GM21515 (cell line): Measurements from ENCODE around the gene TEX13B.
"Not testable (repeated sequence)": the region's sequence is repeated elsewhere in the genome, so short reads cannot be mapped to it uniquely, and the experiment has no call there.

Experiments used
- ATAC-seq: cut with Tn5 transposase; IDR thresholded peaks from one replicate; pipeline ENCODE4 v1.9.1; 2021; ENCODE audit not compliant: unreplicated experiment

Gene TEX13B, protein sequence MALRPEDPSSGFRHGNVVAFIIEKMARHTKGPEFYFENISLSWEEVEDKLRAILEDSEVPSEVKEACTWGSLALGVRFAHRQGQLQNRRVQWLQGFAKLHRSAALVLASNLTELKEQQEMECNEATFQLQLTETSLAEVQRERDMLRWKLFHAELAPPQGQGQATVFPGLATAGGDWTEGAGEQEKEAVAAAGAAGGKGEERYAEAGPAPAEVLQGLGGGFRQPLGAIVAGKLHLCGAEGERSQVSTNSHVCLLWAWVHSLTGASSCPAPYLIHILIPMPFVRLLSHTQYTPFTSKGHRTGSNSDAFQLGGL

DNA sequence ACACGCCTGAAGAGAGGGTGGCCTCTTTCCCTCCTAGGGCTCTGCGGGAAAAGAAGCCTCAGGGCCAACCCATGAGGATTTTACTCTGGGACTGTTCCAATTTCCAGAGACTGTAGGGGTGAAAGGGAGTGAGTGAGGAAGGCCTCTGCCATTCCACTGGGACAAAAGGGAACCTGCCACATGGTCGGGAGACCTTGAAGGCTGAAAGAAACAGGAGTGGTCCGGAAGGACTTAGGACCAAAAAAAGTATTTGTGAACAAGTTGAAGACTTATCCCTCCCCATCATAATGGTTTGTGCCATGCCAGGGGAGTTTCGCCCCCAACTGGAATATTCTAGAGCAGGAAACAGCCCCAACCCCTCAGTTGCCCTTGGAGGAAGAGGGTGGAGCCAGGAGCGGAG is at the start of gene TEX13B:
Gene TEX13B (minus strand): TSS at position 15 of the 400 bp plus-strand sequence. CDS start 243 bp downstream, outside the sequence.
- no peak for ATAC-seq

DNA sequence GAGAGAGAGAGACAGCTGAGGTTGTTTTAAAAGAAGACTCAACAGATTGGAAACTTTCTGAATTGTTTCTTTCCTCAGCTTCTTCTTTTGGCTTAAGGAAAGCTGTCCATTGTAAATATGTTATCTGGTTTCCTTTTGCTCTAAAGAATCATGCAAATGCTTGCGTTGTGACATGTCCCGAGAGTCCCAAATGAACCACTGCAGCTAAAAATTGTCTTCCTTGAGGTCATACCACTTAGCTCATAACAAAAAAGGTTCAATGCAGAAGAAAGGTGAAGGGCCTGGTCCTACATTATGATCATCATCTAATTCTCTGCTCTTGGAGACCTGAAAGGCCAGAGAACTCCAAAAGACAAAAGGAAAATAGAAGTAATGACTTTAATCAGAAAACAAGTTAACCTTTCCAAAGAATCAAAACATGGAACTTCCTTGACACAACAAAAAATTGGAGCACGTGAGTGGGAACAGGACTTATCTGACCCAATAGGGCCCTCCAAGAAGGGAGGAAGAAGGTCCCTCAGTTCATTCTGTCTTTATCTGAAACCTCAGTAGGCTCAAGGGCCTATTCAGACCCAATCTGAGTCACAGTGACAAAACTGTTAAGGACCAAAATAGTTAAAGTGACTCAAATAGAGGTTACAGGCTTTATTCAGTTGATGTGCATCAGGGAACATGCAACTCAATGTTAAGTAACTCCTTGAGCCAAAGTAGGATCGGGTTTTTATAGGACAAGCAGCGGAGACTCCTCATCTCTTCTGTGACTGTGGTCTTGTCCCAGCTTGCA is 48.0 kb upstream of the TEX13B start:
- peak; percentile 64 for ATAC-seq

DNA sequence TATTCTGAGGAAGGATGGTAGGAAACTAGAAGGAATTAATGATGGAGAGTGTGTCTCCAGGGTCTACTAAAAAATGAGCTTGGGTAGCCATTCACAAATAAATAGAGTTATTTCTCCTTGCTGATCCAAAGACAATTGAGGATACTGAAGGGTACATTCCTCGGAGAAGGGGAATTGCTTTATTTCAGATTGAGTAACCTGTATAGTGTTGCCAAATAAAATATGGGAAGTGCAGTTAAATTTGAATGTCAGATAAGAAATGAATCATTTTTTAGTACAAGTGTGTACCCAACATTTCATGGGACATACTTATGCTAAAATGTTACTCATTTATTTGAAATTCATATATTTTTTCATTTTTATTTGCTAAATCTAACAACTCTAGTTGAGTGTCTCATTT is 46.7 kb upstream of the TEX13B start:
- ATAC-seq = no peak

DNA sequence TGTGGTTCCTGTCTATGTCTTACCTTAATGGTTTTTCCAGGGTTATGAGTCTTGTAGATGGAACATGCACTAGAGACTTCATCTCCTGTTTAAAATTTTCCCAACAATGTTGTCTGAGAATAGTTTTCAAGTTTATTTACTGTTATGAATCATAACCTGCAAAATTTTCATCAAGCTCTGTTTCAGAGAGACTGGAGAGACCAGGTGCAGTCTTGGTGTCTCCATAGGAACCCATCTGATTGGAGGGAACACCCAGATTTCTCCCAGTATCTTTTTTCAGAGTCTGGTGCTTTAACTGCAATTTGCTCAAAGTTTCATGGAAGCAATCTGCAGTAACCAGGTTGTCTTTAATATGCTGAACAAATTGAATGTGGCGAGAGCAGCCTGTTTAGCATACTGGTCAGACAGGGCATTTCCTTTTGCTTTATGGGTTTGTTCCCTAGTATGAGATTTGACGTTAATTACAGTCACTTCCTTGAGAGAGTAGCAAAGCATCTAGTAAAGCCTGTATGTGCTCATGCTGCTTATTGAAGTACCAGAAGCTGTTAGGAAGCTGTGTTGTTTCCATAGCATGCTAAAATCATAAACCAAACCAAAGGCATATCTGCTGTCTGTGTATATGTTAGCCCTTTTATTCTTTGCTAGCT is 43.9 kb upstream of the TEX13B start:
- no peak for ATAC-seq

DNA sequence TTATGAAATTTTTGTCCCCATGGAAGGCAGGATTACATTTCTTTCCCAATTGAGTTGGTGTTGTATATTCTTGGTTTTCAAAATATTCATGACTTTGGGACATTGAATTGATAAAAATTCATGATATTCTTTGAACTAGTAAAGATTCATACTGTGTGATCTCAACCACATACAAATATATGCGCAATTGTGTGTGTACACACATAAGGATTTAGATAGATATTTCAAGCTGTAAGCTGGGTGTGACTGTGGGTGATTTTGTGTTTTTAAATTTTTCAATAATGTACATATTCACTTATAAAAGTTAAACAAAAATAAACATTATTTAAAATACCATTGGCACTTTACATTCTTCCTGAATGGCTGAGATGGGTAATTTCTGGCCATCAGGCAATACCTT is 43.2 kb upstream of the TEX13B start:
- no peak for ATAC-seq

DNA sequence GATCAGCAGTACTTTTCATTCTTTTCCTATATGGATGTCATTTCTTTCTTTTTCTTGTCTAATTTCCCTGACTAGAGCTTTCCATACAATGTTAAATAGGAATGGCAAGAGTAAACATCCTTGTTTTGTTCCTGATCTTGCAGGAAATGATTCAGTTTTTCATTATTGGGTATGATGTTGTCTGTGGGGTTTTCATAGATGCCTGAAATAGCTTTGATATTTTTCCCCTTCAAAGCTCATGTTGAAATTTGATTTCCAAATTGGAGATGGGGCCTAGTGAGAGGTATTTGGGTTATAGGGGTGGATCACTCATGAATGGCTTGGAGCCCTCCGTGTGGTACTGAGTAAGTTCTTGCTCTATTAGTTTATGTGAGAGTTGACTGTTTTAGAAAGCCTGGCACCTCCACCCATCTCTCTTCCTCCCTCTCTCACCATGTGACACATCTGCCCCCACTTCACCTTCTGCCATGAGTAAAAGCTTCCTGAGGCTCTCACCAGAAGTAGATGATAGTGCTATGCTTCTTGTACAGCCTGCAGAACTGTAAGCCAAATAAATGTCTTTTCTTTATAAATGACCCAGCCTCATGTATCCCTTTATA is 40.4 kb upstream of the TEX13B start:
- ATAC-seq = no peak

DNA sequence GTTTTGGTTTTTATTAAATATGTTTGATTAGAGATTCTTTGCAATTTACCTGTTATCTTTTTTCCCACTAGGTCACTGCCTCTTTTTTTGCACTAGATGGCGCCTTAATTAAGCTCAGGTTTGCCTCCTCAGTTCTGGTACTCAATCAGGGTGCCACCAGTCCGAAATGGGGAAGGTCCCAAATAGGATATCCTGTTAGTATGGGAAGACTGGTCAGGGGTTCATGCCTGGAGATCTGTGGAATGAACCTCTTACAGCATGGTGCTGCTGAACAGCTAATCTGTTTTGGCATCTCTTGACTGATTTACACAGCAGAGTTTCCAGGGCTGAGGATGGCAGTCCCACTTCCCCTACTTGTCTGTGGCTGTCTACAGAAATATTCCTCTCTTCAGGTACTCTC is 38.5 kb upstream of the TEX13B start:
- ATAC-seq = no peak

DNA sequence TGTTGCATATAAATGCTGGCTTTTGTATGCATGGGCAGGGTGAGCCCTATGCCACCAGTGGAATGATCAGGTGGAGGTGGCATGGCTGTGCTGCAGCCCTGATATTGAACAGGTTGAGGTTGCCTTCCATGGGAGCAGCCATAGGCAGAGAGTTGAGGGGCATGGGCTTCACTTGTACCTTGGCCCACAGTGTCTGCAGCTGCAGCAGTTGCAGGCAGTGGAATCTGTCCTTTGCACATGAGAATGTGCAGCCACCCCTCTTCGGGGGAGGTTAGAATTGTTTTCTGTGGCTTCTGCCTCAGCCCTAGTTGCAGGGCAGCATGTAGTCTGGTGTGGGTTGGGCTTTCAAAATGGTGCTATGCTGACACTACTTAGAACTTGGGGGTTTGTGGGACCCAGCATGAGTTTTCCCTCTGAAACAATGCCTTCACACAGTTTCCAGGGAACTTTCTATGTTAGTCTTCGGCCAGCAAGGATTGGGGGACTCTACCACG is 37.3 kb upstream of the TEX13B start:
- no peak for ATAC-seq

DNA sequence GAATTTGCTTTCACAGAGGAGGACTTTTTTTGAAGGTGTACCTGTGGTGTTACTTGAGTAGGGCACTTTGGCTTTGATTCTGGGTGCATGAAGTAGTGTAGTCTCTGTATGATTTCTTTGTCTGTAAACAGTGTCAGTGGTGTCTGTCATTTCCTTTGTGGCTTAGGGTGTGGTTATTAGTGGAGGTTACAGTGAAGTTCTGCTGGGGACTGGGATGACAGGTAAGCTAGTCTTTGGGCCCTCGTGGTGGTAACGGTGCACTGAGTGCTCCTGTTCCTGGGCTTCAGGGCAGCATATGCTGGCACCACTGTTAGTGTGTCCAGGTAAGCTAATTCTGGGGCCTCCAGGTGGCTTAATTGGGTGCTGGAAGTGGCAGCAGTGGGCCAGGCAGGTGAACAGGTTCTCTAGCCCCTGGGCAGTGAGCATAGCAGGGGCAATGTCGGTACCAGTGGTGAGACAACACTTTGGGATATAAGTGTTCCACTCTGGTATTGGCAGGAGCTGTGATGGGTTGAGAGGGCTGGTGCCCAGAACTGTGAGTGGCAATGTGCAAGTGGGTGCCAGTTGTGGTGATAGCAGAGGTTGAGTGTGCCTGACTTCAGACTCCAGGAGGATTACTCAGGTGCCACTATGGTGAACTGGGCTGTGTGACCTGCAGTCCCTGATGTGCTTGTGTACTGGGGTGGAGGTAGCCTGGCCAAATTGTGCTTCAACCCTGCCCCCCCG is 36.6 kb upstream of the TEX13B start:
- no peak for ATAC-seq

DNA sequence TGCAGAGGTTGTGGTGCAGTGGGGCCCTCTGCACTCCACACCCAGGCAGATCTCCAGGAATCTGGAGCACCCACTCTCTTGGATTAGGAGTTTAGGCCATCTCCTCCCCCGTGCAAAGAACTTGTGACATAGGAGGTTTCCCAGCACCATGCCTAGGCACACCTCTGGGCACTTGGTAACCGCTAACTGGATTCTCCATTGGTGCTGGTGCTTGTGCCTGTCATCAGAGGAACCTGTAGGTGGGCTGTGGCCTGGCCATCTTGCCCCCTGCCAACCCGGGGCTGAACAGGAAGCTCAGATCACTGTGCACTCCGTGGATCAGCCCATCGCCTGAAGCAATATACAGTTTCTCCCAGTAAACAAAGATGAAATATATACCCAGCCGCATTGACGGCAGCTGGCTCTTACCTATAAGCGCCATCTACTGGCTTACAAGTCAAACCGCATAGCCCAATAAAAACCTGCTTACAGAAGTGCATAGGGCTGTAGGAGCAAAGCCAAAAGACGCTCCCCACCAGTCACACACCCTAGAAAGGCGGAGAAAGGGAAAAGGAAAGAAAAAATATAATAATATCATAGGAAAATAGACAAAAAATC is 19.1 kb upstream of the TEX13B start:
- ATAC-seq = peak; percentile 78

DNA sequence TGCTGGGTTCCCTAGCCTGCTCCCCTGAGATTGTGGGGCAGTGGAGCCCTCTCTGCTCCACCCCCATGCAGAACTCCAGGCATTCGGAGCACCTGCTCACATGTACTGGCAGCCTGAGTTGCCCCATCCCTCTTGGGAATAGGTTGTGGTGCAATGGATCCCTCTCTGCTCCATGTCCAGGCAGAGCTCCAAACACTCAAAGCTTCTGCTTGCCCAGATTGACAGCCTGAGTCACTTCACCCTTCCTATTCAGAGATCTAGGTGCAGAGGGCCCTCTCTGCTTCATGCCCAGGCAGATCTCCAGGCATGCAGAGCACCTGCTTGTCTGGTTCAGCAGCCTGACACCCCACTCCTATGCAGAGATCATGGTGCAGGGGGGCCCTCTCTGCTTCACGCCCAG is 18.6 kb upstream of the TEX13B start:
- ATAC-seq = peak; percentile 33

DNA sequence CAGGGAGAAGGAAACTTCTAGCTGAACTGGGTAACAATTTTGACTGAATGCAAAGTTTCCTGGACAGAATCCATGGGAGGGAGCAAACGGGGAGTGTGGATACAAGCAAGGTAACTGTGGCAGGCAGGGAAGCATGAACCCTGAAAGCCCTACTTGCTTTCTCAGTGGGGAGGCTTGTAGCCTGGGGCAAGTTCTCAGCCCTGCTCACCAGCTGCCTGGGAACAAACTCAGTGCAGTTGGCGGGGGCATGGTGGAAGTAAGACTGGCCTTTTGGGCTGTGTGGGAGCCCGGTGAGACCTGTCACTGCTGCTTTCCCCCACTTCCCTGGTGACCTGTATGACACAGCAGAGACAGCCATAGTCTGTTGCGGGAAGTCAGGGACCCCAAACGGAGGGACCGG is 14.0 kb upstream of the TEX13B start:
- ATAC-seq = no peak

DNA sequence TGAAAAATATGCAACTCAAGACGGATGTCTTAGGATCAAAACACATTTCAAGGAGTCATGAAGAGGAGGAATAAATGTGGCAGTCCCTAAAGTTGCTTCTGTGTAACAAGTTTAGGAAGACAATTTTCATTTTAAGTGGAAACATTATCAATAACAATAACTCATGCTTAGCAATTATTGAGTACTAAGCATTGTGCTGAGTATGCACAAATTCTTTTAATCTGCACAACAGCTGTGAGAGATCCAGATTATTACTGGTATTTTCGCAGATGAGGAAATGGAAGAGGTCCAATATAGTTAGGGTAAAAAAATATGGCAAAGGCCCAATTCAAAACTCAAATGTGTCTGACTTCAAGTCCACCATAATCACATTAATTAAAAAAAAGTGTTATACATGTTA is 2.9 kb upstream of the TEX13B start:
- ATAC-seq = no peak

DNA sequence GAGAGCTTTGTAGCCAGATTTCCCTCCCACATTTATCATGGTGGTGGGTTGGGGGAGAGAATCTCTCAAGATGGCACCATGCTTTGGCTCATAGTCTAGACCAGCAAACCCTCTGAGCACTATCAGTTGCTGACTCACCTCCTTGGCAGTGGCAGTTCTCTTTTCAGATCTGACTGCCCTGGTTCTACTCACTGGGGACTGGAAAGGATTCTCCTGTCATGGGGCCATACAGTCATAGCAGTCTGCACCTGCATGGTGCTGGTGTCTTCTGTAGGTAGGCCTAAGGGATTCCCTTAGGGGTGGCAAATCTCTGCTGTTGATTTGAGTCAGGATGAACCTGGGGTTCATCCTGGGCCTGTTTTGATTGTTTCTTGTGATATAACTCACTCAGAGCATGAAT is 2.6 kb downstream of the TEX13B start:
- ATAC-seq = no peak

DNA sequence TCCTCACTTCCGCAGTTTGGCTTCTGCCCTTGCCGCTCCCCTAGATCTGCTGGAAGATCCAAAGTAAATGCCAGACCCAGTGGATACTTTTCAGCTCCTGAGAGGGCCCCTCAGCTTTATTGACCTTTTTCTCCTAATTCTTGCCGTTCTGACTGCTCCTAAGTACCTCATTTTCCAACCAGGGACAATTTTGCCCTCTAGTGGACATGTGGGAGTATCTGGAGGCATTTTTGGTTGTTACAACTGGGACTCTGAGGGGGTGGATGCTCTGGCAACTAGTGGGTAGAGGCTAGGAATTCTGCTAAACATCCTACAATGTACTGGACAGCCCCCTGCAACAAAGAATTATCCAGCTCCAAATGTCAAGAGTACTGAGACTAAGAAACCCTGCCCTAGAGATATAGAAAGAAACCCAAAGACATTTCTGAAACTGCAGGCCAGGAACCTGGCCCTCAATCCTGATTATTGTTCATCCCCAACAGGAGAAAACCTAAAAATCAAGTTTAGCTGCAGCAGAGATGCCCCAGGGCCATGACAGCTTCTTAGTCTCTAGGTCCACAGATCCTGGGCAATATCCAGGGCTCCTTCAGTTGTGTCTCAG is 3.4 kb downstream of the TEX13B start:
- ATAC-seq = no peak

DNA sequence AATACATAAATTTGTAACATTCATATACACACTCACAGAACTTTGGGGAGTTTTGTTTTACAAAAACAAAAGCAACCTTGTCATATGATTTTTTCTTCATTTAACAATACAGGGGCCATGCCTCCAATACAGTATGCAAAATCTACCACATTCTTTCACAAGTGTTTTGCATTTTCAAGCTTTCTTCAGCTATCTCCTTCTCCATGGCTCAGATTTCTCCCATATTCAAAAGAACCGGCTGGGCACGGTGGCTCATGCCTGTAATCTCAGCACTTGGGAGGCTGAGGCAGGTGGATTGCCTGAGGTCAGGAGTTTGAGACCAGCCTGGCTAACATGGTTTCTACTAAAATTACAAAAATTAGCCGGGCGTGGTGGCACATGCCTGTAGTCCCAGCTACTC is 4.1 kb downstream of the TEX13B start:
- no peak for ATAC-seq

DNA sequence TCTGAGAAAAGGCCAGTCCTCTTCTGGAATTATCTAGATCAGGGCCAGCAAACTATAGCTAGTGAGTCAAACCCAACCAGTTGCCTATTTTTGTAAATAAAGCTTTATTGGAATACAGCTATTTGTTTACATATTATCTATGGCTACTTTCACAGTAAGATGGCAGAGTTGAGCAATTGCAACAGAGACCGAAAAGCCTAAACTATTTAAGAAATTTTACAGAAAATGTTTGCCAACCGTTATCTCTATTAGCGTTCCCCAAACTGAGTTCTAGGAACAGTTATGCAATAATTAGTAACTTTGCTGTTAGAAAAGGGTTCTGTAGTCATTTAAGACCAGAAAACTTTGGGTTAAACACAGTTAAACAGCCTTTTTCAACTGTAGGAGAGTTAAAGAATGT is 10.5 kb downstream of the TEX13B start:
- no peak for ATAC-seq

DNA sequence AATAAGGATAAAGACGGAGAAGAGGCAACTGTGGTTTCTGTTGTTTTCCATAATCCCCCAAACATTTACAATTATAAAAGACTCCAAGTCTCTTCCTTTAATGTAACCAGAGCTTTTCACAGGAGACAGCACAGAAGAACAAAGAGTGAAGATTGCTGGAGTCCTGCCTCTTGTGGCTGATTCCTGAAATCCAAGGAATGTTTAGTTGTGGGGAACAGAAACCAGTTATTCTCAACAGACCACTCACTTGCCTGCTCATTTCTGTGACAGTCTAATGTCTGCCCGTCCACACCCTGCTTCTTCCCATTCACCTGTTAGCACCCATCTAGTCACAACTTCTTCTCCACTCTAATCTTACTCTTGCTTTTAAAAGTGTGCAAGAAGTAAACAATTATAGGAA is 12.1 kb downstream of the TEX13B start:
- ATAC-seq = no peak

DNA sequence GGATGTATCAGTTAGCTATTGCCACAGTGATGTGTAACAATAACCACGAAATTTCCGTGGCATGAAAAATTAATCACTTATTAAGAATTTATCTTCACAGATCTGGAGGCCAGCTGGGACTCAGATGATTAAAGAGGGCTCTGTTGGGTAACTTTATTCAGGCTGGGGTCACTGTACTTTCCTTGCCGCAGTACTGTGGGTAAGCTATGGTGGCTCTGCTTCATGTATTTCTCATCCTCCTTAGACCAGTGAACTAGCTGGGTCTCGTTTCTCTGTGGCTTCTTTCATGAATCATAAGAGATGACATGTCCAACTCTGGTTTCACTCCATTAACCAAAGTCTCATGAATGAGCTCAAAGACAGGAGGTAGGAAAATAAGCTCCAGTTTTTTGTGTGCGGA is 13.5 kb downstream of the TEX13B start:
- ATAC-seq = no peak

DNA sequence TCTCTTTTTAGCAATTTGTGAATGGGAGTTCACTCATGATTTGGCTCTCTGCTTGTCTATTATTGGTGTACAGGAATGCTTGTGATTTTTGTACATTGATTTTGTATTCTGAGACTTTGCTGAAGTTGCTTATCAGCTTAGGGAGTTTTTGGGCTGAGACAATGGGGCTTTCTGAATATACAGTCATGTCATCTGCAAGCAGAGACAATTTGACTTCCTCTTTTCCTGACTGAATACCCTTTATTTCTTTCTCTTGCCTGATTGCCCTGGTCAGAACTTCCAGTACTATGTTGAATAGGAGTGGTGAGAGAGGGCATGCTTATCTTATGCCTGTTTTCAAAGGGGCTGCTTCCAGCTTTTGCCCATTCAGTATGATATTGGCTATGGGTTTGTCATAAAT is 26.8 kb downstream of the TEX13B start:
- not testable (repeated sequence) for ATAC-seq
